Loucy (cell line): ENCODE results near the gene KDM2B.

Source experiments
- H2AFZ ChIP-seq: fragments of 200-600 bp; sonication (generic); 2 replicates; pipeline ENCODE4 v1.6.0; 2016; ENCODE audit warnings: antibody characterized with exemption, mild to moderate bottlenecking, low read length, moderate library complexity
- H3F3A ChIP-seq: fragments of 200-600 bp; 2 replicates; pipeline ENCODE4 v1.6.0; 2016; ENCODE audit warnings: antibody characterized with exemption, low read depth, mild to moderate bottlenecking
- H3K27me3 ChIP-seq: fragments of 200-600 bp; sonication (generic); 2 replicates; pipeline ENCODE4 v1.6.1; 2014; ENCODE audit warnings: low read length, mild to moderate bottlenecking; ENCODE audit not compliant: insufficient read depth, poor library complexity, severe bottlenecking
- H3K36me3 ChIP-seq: fragments of 200-600 bp; sonication (generic); 2 replicates; pipeline ENCODE4 v1.6.1; 2016; ENCODE audit warnings: low read length; ENCODE audit not compliant: insufficient read depth
- H3K4me1 ChIP-seq: fragments of 200-600 bp; sonication (generic); 2 replicates; pipeline ENCODE4 v1.5.1; 2014; ENCODE audit warnings: low read length, mild to moderate bottlenecking; ENCODE audit not compliant: insufficient read depth, poor library complexity, severe bottlenecking
- H3K4me2 ChIP-seq: fragments of 200-600 bp; sonication (generic); 2 replicates; pipeline ENCODE4 v1.6.0; 2014; ENCODE audit warnings: antibody characterized with exemption, low read length, low read depth, mild to moderate bottlenecking; ENCODE audit not compliant: poor library complexity, severe bottlenecking
- H3K4me3 ChIP-seq: fragments of 200-600 bp; sonication (generic); 2 replicates; pipeline ENCODE4 v1.5.1; 2014; ENCODE audit warnings: low read length, mild to moderate bottlenecking, mixed read lengths; ENCODE audit not compliant: poor library complexity, severe bottlenecking
- H3K79me2 ChIP-seq: fragments of 200-600 bp; sonication (generic); 2 replicates; pipeline ENCODE4 v1.6.1; 2014; ENCODE audit warnings: low read length; ENCODE audit not compliant: insufficient read depth
- H3K9ac ChIP-seq: fragments of 200-600 bp; sonication (generic); 2 replicates; pipeline ENCODE4 v1.6.0; 2014; ENCODE audit warnings: mild to moderate bottlenecking, low read depth, low read length, moderate library complexity; ENCODE audit not compliant: poor library complexity, severe bottlenecking
- H3K9me2 ChIP-seq: fragments of 200-600 bp; sonication (generic); replicated peaks from 2 replicates; pipeline ENCODE4 v1.6.1; 2016; ENCODE audit warnings: low read depth, low read length, mixed read lengths
- H3K9me3 ChIP-seq: fragments of 200-600 bp; sonication (generic); 2 replicates; pipeline ENCODE4 v1.6.1; 2014; ENCODE audit warnings: mild to moderate bottlenecking, antibody characterized with exemption, low read length, low read depth; ENCODE audit not compliant: insufficient read depth
- H4K20me1 ChIP-seq: fragments of 200-600 bp; sonication (generic); 2 replicates; pipeline ENCODE4 v1.6.0; 2014; ENCODE audit warnings: antibody characterized with exemption, low read length, mild to moderate bottlenecking; ENCODE audit not compliant: insufficient read depth, poor library complexity, severe bottlenecking
- EZH2phosphoT487 ChIP-seq: fragments of 200-600 bp; IDR thresholded peaks from 2 replicates; pipeline ENCODE4 v1.6.1; 2018; ENCODE audit warnings: antibody characterized with exemption, mild to moderate bottlenecking, moderate library complexity, borderline replicate concordance
- TF ChIP-seq, protein P1 (sequence below): fragments of 200-600 bp; sonication (generic); conservative IDR thresholded peaks from 2 replicates; pipeline ENCODE4 v1.5.1; 2014; ENCODE audit warnings: mild to moderate bottlenecking, antibody characterized with exemption, low read length

Gene KDM2B

DNA sequence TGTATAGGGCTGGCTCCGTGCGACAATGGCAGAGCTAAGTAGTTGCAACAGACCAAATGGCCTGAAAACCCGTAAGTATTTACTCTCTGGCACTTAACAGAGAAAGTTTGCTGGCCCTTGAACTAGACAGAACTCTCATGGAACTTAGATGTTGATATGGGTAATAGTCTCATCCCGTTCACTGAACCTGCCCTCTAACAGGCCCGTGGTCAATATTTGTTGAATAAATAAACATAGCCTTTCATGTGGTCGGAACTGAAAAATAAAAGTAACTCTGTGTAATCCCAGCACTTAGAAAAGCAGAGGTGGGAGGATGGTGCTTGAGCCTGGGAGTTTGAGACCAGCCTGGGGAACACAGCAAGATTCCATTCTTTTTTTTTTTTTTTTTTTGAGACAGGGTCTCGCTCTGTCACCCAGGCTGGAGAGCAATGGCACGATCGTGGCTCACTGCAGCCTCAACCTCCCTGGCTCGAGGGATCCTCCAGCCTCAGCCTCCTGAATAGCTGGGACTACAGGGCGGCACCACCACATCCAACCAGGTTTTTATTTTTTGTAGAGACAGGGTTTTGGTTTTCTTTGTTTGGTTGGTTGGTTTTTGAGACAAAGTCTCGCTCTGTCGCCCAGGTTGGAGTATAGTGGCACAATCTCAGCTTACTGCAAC, 29.7 kb downstream of the KDM2B start:
- peaks cover 51% of the 10 kb centered on the region; the same call in 1 of the 2 replicates for H3K36me3 ChIP-seq
- TF ChIP-seq, protein P1, sequence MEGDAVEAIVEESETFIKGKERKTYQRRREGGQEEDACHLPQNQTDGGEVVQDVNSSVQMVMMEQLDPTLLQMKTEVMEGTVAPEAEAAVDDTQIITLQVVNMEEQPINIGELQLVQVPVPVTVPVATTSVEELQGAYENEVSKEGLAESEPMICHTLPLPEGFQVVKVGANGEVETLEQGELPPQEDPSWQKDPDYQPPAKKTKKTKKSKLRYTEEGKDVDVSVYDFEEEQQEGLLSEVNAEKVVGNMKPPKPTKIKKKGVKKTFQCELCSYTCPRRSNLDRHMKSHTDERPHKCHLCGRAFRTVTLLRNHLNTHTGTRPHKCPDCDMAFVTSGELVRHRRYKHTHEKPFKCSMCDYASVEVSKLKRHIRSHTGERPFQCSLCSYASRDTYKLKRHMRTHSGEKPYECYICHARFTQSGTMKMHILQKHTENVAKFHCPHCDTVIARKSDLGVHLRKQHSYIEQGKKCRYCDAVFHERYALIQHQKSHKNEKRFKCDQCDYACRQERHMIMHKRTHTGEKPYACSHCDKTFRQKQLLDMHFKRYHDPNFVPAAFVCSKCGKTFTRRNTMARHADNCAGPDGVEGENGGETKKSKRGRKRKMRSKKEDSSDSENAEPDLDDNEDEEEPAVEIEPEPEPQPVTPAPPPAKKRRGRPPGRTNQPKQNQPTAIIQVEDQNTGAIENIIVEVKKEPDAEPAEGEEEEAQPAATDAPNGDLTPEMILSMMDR = no peak
- no peak for TF ChIP-seq EZH2phosphoT487
- no peak overlapping the region for H2AFZ ChIP-seq
- no peak overlapping the region for H3K4me3 ChIP-seq
- no peak overlapping the region for H3K4me2 ChIP-seq
- no peaks in the 10 kb centered on the region for H3K4me1 ChIP-seq
- H3K79me2 ChIP-seq = no peaks in the 10 kb centered on the region
- H3K27me3 ChIP-seq = no peaks in the 10 kb centered on the region
- no peaks in the 10 kb centered on the region for H3K9me3 ChIP-seq
- no peaks in the 10 kb centered on the region for H4K20me1 ChIP-seq
- H3K9me2 ChIP-seq = no peaks in the 10 kb centered on the region
- H3F3A ChIP-seq = no peaks in the 10 kb centered on the region
- H3K9ac ChIP-seq = no peak overlapping the region

DNA sequence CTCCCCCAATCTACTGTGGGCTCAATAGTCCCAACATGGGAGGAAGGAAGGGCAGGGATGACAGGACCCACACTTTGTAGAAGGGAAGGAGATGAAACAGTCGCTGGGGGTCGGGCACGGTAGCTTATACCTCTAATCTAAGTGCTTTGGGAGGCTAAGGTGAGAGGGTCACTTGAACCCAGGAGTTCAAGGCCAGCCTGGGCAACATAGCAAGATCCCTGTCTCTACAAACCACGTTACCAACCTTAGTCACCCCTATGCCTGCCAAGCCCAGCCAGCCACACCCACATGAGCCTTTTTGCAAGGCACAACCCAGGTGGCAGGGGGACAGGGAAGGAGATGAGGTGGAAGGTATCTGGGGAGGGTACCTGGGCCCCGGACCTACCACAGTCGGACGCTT, 31.7 kb downstream of the KDM2B start:
- no peak overlapping the region for H3K4me3 ChIP-seq
- no peaks in the 10 kb centered on the region for H3K9me2 ChIP-seq
- H3K36me3 ChIP-seq = peaks cover 57% of the 10 kb centered on the region; the same call in 1 of the 2 replicates
- TF ChIP-seq, protein P1 = no peak
- TF ChIP-seq EZH2phosphoT487 = no peak
- no peaks in the 10 kb centered on the region for H3K27me3 ChIP-seq
- H4K20me1 ChIP-seq = no peaks in the 10 kb centered on the region
- H3K9me3 ChIP-seq = no peaks in the 10 kb centered on the region
- H3K79me2 ChIP-seq = no peaks in the 10 kb centered on the region
- no peaks in the 10 kb centered on the region for H3F3A ChIP-seq
- no peak overlapping the region for H3K4me2 ChIP-seq
- H3K9ac ChIP-seq = no peak overlapping the region
- no peak overlapping the region for H2AFZ ChIP-seq
- no peaks in the 10 kb centered on the region for H3K4me1 ChIP-seq

DNA sequence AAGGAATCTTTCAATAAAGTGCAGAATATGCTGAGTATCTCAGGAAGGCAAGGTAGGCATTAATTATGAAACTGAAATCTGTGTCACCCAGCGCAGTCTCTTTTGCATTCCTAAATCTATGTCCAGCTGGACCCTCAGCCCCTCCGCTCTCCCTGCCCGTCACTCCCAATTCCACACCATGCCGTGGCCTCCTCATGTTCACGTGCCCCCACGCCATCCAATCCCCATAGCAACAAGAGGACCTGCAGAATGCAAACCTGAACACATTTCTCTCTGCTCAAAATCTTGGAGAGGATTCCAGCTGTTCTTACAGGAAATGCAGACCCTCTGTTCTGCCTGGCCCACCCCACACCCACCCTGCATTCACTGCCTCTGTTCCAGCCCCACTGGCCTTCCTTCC, 35.3 kb downstream of the KDM2B start:
- Histone ChIP-seq H3K27me3 (no peaks in the 10 kb centered on the region), H3K9ac (no peak overlapping the region), H4K20me1 (no peaks in the 10 kb centered on the region), H3F3A (no peaks in the 10 kb centered on the region), H3K9me2 (no peaks in the 10 kb centered on the region), H3K36me3 (peaks cover 50% of the 10 kb centered on the region; the same call in 1 of the 2 replicates), H3K4me1 (no peaks in the 10 kb centered on the region), H3K9me3 (no peaks in the 10 kb centered on the region), H3K4me2 (no peak overlapping the region), H2AFZ (no peak overlapping the region), H3K4me3 (no peak overlapping the region), H3K79me2 (peaks cover 3% of the 10 kb centered on the region; the same call in 1 of the 2 replicates)
- TF ChIP-seq EZH2phosphoT487 = no peak
- TF ChIP-seq, protein P1 = no peak
